ENCODE results near the gene CDK9.
A peak's percentile ranks its signal among the peaks of the same experiment; 100 is the strongest.

CDK9 gene

DNA sequence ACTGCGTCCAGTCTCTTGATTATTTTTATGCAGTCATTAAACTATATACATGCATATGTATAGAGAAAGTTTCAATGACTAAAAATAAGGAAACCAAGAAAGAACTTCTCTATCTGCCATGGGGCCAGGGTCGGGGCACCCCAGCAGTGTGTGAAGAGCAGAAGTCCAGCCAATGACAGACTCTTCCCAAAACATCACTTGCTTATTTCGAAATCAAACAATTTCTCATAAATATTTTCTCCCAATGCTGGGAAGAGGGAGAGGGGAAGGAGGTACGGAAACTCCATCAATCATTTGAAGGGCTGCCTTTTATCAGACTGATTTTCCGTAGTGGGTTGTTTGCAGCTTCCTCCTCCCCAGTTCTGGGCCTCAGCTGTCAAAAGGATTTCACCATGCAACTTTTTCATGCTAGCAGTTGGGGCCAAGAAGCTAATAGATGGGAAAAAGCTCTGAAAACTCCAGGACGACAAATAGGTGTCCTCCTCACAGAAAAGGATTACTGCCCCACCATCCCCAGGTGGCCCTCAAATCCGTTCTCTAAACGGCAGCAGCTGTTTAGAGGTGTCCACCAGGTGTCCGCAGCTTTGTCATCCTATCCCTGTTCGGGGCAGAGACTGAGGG, 16.2 kb downstream of the CDK9 start:
- peak overlapping the region; percentile 33 for H3K4me3 ChIP-seq (ENCODE audit: low read depth, low read length)

DNA sequence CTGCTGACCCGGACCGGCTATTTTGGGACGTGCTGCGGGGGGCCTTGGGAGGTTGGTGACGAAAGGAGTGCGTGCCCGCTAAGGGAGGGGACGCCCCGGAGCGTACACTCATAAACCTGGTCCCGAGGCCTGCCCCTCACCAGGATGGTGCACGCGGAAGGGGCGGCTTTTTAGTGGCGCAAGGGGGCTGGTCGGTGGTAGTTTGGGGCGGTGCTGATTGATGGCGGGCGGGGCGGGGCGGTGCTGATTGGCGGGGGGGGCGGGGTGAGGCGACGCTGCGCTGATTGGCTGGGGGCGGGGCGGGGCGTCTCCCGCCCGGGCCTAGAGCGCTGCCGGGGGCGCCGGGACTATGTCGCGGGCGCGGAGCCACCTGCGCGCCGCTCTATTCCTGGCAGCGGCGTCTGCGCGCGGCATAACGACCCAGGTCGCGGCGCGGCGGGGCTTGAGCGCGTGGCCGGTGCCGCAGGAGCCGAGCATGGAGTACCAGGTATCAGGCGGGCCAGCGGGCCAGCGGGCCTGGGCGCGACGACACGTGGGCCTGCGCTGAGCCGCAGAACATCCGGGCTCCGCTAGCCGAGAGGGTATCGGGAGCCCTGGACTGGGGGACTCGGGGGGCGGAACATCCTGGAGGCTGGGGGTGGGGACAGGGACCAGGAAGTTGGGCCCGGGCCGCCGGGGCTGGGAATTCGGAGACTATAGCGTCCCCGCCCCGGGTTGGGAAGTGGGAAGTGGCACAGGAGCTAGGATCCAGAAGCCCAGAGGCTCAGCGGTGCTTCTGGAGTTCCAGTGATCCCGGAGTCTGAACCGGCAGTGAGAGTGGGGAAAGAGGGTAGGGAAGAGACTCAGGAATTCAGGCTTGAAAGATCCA, 17.0 kb downstream of the CDK9 start, which contains the start of gene FPGS:
Gene FPGS, plus strand, starts transcription at position 307 of the 868 bp plus-strand sequence. Its CDS starts 43 bp downstream, at position 350.
- peak within 1 kb of the TSS; percentile 77 for H3K4me3 ChIP-seq (ENCODE audit: low read depth, low read length)

GRCh38 chr9:127803507-127804352, 17.9 kb downstream of the CDK9 start:
- H3K4me3 ChIP-seq (ENCODE audit: low read depth, low read length) = peak overlapping the region; percentile 77

DNA sequence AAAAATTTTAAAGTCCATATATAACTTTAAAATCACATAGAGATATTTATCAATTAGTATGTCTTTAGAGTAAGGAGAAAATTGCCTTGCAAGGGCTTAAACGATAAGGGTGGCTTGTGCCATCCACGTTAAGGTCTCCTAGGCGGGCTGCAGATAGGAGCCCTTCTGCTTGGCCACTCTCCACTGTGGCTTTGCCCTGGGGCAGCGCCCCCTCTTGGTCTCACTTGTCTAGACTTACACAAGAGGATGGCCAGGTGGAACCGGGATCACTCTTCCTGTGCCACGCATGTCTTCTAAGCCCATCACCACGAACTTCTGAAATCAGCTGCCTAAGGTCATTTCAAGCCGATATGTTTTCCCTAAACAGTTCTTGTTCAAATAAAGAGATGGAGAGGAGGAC, 19.8 kb downstream of the CDK9 start:
- no peak overlapping the region for H3K4me3 ChIP-seq (ENCODE audit: low read depth, low read length)

DNA sequence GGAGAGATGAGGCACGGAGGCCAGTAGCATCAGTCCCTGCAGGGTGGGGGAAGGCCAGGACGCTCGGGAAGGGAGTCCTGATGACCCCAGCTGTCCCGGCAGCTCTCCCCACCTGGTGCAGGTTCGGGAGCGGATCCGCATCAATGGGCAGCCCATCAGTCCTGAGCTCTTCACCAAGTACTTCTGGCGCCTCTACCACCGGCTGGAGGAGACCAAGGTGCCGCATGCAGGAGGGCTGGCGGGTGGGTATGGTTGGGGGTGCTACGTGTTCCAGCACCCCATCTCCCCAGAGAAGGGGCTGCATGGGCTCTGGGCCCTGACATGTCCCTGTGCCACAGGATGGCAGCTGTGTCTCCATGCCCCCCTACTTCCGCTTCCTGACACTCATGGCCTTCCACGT, 21.0 kb downstream of the CDK9 start:
- H3K4me3 ChIP-seq (ENCODE audit: low read depth, low read length) = no peak overlapping the region

DNA sequence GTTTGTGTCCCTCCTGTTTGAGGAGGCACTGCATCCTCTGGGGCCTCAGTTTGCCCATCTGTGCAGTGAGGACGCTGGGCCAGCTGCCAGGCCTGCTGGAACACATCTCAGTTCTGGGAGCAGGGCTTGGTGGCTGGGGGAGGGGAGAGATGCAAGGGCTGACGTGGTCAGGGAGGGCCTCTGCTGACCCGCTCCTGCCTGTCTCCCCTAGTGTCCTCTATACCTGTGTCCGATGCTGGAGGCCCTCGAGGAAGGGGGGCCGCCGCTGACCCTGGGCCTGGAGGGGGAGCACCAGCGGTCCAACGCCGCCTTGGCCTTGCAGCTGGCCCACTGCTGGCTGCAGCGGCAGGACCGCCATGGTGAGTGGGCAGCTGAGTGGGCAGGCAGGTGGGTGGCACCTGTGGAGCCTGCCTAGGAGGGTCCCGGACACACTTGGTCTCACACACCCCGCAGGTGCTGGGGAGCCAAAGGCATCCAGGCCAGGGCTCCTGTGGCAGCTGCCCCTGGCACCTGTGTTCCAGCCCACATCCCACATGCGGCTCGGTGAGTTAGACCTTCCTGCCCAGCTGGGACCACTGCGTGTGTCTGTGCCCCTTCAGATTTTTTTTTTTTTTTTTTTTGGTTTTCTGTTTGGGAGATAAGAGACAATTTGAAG, 22.6 kb downstream of the CDK9 start:
- no peak overlapping the region for H3K4me3 ChIP-seq (ENCODE audit: low read depth, low read length)

- no peak overlapping the region for H3K4me3 ChIP-seq (ENCODE audit: low read depth, low read length)
These were observed 23.2 kb downstream of the CDK9 start for GRCh38 chr9:127809002-127809539.

DNA sequence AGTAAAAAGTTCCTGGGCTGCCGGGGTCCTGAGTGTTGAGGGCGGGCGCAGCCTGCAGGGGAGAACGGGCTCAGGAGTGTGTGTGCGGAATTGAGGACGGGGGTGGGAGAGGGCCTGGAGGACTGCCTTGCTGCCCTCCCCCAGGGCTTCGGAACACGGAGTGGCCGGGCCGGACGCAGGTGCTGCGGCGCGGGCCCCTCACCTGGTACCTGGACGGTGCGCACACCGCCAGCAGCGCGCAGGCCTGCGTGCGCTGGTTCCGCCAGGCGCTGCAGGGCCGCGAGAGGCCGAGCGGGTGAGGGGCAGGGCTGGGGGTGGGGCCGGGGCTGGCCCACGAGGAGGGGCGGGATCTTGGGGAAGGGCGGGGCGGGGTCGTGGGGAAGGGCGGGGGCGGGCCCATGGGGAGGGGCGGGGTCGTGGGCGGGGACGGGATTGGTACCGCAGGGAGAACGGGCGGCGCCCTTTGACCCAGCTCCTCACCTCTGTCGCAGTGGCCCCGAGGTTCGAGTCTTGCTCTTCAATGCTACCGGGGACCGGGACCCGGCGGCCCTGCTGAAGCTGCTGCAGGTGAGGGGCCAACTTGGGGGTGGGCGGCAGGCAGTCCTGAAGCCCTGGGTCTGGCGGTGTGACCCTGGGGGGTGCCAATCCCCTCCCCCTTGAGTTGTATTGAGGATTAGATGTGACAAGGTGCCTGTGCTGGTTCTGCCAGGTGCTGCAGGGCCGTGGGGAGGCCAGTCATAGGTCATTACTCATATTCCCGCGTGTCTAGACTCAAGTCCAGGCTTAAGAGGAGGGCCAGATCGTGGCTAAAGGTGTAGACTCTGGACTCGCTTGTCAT, 23.9 kb downstream of the CDK9 start:
- H3K4me3 ChIP-seq (ENCODE audit: low read depth, low read length) = no peak overlapping the region

- H3K4me3 ChIP-seq (ENCODE audit: low read depth, low read length) = no peak overlapping the region
These were observed 24.7 kb downstream of the CDK9 start for GRCh38 chr9:127810378-127811187.

DNA sequence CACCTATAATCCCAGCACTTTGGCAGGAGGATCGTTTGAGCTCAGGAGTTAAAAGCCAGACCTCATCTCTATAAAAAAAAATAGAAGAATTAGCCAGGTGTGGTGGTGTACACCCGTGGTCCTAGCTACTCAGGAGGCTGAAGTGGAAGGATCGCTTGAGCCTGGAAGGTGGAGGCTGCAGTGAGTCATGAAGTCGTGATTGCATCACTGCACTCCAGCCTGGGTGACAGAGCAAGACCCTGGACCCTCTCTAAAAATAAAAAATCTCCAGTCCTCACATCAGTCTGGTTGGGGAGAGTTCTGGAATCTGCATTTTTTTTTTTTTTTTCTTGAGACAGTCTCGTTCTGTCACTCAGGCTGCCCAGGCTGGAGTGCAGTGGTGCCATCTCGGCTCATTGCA, 26.2 kb downstream of the CDK9 start:
- no peak overlapping the region for H3K4me3 ChIP-seq (ENCODE audit: low read depth, low read length)

GRCh38 chr9:127812936-127813675, 27.3 kb downstream of the CDK9 start:
- H3K4me3 ChIP-seq (ENCODE audit: low read depth, low read length) = no peak overlapping the region

DNA sequence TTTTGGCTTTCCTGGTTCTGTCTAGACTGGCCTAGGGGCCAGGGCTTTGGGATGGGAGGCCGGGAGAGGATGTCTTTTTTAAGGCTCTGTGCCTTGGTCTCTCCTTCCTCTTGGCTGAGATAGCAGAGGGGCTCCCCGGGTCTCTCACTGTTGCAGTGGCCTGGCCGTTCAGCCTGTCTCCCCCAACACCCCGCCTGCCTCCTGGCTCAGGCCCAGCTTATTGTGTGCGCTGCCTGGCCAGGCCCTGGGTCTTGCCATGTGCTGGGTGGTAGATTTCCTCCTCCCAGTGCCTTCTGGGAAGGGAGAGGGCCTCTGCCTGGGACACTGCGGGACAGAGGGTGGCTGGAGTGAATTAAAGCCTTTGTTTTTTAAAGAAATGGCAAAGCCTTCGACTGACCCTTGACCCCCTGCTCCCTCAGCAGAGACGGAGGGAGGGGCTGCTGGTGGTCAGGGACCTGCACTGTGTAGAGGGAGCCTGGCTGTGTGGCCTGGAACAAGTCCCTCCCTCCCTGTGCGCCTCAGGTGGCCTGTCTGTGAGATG, 27.9 kb downstream of the CDK9 start:
- H3K4me3 ChIP-seq (ENCODE audit: low read depth, low read length) = no peak overlapping the region

- H3K4me3 ChIP-seq (ENCODE audit: low read depth, low read length) = no peak overlapping the region
These were observed 29.0 kb downstream of the CDK9 start for GRCh38 chr9:127814619-127815511.

- no peak overlapping the region for H3K4me3 ChIP-seq (ENCODE audit: low read depth, low read length)
These were observed 29.9 kb downstream of the CDK9 start for GRCh38 chr9:127815512-127816361.

GRCh38 chr9:127816362-127816725, 30.5 kb downstream of the CDK9 start:
- H3K4me3 ChIP-seq (ENCODE audit: low read depth, low read length) = no peak overlapping the region

DNA sequence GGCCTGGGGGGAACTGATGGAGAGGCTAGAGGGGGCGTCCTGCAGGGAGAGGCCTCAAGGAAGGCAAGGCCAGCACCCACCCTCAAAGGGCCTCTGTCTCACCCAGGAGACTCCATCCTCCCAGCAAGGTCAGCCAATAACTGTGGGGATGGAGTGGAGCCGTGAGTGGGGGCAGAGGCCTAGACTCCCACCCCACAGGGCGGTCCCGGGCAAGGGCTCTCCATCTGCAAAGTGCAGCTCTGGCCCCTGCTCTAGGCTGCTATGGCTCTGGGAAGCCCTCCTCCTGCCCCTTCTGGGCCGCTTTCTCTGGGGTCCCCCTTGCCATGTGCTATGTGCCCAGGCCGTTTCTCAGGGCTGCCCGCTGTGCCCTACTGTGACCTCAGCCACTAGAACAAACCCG, 30.9 kb downstream of the CDK9 start:
- H3K4me3 ChIP-seq (ENCODE audit: low read depth, low read length) = no peak overlapping the region
